Measurements from ENCODE around the gene ATXN1.

ATXN1 gene

GRCh38 chr6:16488813-16489212 lies 272.4 kb downstream of the ATXN1 start:
- no peak for DNase-seq

- no peak for DNase-seq
These were observed 273.1 kb downstream of the ATXN1 start for GRCh38 chr6:16487996-16488674.

GRCh38 chr6:16486661-16487060 lies 274.6 kb downstream of the ATXN1 start:
- no peak for DNase-seq

GRCh38 chr6:16483315-16483875 lies 277.9 kb downstream of the ATXN1 start:
- DNase-seq = no peak

- no peak for DNase-seq
These were observed 278.5 kb downstream of the ATXN1 start for GRCh38 chr6:16482702-16483314.

GRCh38 chr6:16481697-16482399 lies 279.4 kb downstream of the ATXN1 start:
- no peak for DNase-seq

- DNase-seq = no peak
These were observed 280.3 kb downstream of the ATXN1 start for GRCh38 chr6:16480763-16481560.

- no peak for DNase-seq
These were observed 283.7 kb downstream of the ATXN1 start for GRCh38 chr6:16477367-16478149.

GRCh38 chr6:16476861-16477260 lies 284.4 kb downstream of the ATXN1 start:
- no peak for DNase-seq

- no peak for DNase-seq
These were observed 285.8 kb downstream of the ATXN1 start for GRCh38 chr6:16475494-16475781.

- no peak for DNase-seq
These were observed 286.3 kb downstream of the ATXN1 start for GRCh38 chr6:16474772-16475493.

GRCh38 chr6:16473908-16474771 lies 287.1 kb downstream of the ATXN1 start:
- DNase-seq = no peak

GRCh38 chr6:16473184-16473907 lies 287.9 kb downstream of the ATXN1 start:
- no peak for DNase-seq

GRCh38 chr6:16472349-16473069 lies 288.8 kb downstream of the ATXN1 start:
- no peak for DNase-seq

GRCh38 chr6:16471910-16472297 lies 289.4 kb downstream of the ATXN1 start:
- no peak for DNase-seq

GRCh38 chr6:16471222-16471909 lies 289.9 kb downstream of the ATXN1 start:
- DNase-seq = no peak

- DNase-seq = no peak
These were observed 290.6 kb downstream of the ATXN1 start for GRCh38 chr6:16470502-16471221.

Measured in GOT3 (cell line).